ENCODE results near the gene NFATC1. TPM values are rescaled to one million over a fixed set of nuclear protein-coding genes. Genes with fewer than 3 reads are reported as not detected.

Gene NFATC1
- total and polyA plus RNA-seq, 2 experiments from 2014 or later: 4.2 to 11.3 TPM

DNA sequence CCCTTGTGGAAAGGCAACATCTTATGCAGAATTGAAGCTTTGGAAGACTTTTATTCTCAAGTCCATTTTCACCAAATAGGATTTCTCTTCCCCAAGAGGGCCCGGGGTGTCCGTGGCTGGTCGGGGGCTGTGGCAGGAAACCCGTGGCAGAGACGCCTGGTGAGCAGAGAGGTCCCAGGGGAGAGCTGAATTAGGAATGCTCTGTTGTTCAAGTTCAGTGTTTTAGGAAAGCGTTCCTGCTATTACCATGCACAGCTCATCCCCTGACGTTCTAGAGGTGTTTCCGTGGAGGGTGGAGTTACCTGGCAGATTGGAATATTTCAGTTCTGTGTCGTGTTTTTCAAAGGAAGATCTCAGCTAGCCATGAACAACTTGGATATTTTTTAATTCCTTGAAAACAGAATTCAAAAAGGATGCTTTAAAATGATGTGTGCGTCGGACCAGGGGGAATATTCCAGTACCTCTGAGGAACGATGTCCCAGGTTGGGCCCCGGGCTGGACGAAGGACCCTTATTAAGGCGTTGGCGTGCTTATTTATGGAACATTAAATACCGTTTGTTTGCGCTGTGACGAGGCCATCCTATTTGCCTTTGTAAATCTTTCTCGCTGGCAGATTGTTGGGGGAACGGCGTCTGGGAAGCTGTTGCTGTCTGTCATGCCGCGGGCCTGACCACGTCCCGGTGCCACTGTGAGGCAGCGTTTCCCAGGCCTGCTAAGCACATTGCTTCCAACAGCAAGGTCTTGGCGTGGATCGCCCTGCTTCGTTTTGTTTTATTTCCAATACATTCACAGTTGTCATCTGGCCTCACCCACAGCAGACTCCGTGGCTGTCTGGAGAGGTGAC is 8.2 kb downstream of the NFATC1 start:
- no peak overlapping the region for H3K4me3 ChIP-seq
- H3K4me1 ChIP-seq (ENCODE audit: insufficient read depth): peaks cover 3% of the 10 kb centered on the region
- H3K4me2 ChIP-seq: no peak overlapping the region
- no peaks in the 10 kb centered on the region for H3K9me2 ChIP-seq (replicated peaks; ENCODE audit: insufficient read depth)
- no peak overlapping the region for H3K27ac ChIP-seq
- H3K27me3 ChIP-seq: peaks cover 6% of the 10 kb centered on the region
- H2AFZ ChIP-seq: no peak overlapping the region
- no peaks in the 10 kb centered on the region for H3K9me3 ChIP-seq (ENCODE audit: low read depth)
- 73% methylated on average over 31 of the region's 31 CpGs for WGBS (ENCODE audit: low lambda C conversion rate, missing lambda C conversion rate)
- H3K79me2 ChIP-seq: no peaks in the 10 kb centered on the region
- TF ChIP-seq EZH2 (IDR thresholded peaks at IDR 0.05; ENCODE audit: borderline replicate concordance): no peak
- H4K20me1 ChIP-seq (ENCODE audit: insufficient read depth, poor library complexity, severe bottlenecking): no peaks in the 10 kb centered on the region
- no peaks in the 10 kb centered on the region for H3K36me3 ChIP-seq (replicated peaks; ENCODE audit: insufficient read depth, low read depth)
- no peak for DNase-seq (ENCODE audit: low spot score)

DNA sequence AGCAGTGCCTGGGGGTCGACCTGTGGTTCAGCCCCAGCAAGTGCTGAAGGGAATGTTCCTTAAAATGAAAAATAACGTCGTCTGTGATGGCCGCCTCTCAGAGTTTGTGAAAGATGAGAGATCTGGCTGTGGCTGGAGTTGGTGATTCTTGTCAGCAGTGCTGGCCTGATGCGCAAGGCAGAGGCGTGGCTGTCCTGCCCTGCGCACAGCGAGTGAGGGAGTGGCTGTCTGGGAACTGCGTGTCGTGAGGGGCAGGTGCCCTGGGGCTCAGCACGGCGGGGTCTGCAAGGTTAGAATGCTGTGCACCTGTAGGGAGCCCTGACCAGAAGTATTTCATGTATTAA is 8.8 kb downstream of the NFATC1 start:
- Histone ChIP-seq H3K27ac (no peak overlapping the region), H3K36me3 (replicated peaks; ENCODE audit: insufficient read depth, low read depth) (no peaks in the 10 kb centered on the region), H3K4me2 (no peak overlapping the region), H3K9me2 (replicated peaks; ENCODE audit: insufficient read depth) (no peaks in the 10 kb centered on the region), H3K9me3 (ENCODE audit: low read depth) (no peaks in the 10 kb centered on the region), H4K20me1 (ENCODE audit: insufficient read depth, poor library complexity, severe bottlenecking) (no peaks in the 10 kb centered on the region), H3K27me3 (peaks cover under 1% of the 10 kb centered on the region), H2AFZ (no peak overlapping the region), H3K4me3 (no peak overlapping the region), H3K79me2 (no peaks in the 10 kb centered on the region), H3K4me1 (ENCODE audit: insufficient read depth) (no peaks in the 10 kb centered on the region)
- WGBS (ENCODE audit: low lambda C conversion rate, missing lambda C conversion rate): 92% methylated on average over 12 of the region's 12 CpGs
- TF ChIP-seq, protein P1, sequence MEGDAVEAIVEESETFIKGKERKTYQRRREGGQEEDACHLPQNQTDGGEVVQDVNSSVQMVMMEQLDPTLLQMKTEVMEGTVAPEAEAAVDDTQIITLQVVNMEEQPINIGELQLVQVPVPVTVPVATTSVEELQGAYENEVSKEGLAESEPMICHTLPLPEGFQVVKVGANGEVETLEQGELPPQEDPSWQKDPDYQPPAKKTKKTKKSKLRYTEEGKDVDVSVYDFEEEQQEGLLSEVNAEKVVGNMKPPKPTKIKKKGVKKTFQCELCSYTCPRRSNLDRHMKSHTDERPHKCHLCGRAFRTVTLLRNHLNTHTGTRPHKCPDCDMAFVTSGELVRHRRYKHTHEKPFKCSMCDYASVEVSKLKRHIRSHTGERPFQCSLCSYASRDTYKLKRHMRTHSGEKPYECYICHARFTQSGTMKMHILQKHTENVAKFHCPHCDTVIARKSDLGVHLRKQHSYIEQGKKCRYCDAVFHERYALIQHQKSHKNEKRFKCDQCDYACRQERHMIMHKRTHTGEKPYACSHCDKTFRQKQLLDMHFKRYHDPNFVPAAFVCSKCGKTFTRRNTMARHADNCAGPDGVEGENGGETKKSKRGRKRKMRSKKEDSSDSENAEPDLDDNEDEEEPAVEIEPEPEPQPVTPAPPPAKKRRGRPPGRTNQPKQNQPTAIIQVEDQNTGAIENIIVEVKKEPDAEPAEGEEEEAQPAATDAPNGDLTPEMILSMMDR (IDR thresholded peaks at IDR 0.05; ENCODE audit: poor library complexity): no peak
- TF ChIP-seq EZH2phosphoT487 (IDR thresholded peaks at IDR 0.05; ENCODE audit: low read depth, severe bottlenecking, unreplicated experiment): no peak
- no peak for TF ChIP-seq EZH2 (IDR thresholded peaks at IDR 0.05; ENCODE audit: borderline replicate concordance)
- no peak for DNase-seq (ENCODE audit: low spot score)

DNA sequence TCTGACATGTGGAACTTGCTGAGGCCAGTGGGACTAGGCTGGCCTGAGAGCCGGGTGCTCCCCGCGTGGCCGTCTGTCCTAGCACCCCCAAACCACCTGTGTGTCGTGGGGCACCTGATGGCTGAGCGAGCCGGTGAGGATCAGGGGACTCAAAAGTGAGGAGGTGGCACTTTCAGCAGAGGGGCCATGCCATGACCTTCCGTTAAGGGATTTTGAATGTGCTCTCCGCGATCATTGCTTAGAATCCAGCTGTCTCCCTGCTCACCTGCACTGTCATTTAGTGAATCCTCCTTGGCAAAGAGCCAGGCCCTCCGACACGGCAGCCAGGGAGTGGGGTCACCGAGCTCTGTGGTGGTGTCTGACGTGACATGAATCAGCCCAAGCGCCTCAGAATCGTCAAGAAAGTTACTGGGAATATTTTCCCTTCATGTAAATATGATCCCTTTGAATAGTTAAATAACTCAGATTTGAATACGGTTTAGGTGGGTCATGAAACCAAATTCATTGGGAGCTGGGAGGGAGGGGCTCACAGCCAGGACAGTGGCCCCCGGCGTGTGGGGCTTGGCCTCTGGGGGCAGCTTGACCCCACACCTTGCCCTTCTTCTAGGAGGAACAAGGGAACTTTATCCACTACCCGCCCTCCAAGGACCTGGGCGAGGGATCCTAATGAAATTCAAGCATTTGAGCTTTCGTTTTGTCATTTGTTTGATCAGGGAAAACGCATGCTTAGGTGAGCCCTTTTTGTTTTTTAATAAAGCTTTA is 9.5 kb downstream of the NFATC1 start:
- no peaks in the 10 kb centered on the region for H3K36me3 ChIP-seq (replicated peaks; ENCODE audit: insufficient read depth, low read depth)
- H3K27ac ChIP-seq: no peak overlapping the region
- 88% methylated on average over 22 of the region's 23 CpGs for WGBS (ENCODE audit: low lambda C conversion rate, missing lambda C conversion rate)
- no peak for DNase-seq (ENCODE audit: low spot score)
- no peak overlapping the region for H3K4me2 ChIP-seq
- no peak overlapping the region for H2AFZ ChIP-seq
- no peak overlapping the region for H3K4me3 ChIP-seq
- no peaks in the 10 kb centered on the region for H3K4me1 ChIP-seq (ENCODE audit: insufficient read depth)
- H3K9me2 ChIP-seq (replicated peaks; ENCODE audit: insufficient read depth): no peaks in the 10 kb centered on the region
- no peaks in the 10 kb centered on the region for H3K27me3 ChIP-seq
- TF ChIP-seq, protein P1 (IDR thresholded peaks at IDR 0.05; ENCODE audit: poor library complexity): no peak
- TF ChIP-seq EZH2 (IDR thresholded peaks at IDR 0.05; ENCODE audit: borderline replicate concordance) (no peak), EZH2phosphoT487 (IDR thresholded peaks at IDR 0.05; ENCODE audit: low read depth, severe bottlenecking, unreplicated experiment) (no peak)
- no peaks in the 10 kb centered on the region for H4K20me1 ChIP-seq (ENCODE audit: insufficient read depth, poor library complexity, severe bottlenecking)
- H3K79me2 ChIP-seq: no peaks in the 10 kb centered on the region
- H3K9me3 ChIP-seq (ENCODE audit: low read depth): no peaks in the 10 kb centered on the region
